ENCODE results near the gene KRT9.
A peak's percentile ranks its signal among the peaks of the same experiment; 100 is the strongest.
"Not testable (repeated sequence)": the region's sequence is repeated elsewhere in the genome, so short reads cannot be mapped to it uniquely, and the experiment has no call there.

Gene KRT9

DNA sequence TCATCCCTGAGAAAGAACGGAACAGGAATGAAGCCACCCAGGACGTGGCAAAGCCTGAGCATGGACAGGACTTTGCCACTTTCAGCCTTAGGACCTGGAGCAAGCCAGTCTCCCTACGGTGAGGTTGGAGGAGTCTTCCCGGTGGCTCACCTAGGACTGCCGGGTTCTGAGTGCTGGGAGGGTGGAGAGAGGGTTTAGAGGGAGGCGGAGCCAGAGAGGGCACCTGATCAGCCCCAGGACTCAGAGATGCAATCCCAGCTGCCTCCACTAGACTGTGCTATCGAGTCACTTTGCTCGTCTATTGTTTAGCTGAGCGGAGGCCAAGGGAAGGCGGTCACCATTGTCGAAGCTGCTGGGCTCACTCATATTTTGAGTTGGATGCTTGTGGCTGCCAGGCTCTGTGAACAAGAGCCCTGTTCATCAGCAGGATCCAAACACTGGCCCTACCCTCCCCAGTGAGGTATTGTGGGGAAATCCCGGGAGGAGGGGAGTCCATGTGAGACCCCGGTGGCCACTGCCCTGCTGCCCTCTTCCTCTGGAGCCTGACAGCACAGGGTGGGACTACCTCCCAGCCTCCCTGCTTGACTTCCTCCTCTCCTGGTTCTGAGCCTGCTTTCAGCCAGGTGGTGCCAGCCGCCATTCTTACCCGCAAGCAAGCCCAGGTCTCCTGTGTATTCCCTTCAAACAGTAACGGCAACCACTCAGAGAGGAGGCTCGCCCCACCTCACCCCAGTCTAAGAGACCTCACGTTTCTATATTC lies 7.8 kb upstream of the KRT9 start:
- peak; percentile 82 for TF ChIP-seq CTCF (IDR thresholded peaks at IDR 0.05)
- peaks cover 3 to 4% of the 10 kb centered on the region in 2 experiments for H3K4me1 ChIP-seq (ENCODE audit: control insufficient read depth in 1 of 2, insufficient read depth in 1 of 2, low read depth in 1 of 2, low read length in 1 of 2)
- no peaks in the 10 kb centered on the region for H3K27me3 ChIP-seq
- H3K9me3 ChIP-seq: no peaks in the 10 kb centered on the region
- H3K4me3 ChIP-seq (ENCODE audit: low read depth in 1 of 2, low read length in 1 of 2): no peak overlapping the region
- no peaks in the 10 kb centered on the region for H3K36me3 ChIP-seq
- H3K27ac ChIP-seq: no peak overlapping the region

DNA sequence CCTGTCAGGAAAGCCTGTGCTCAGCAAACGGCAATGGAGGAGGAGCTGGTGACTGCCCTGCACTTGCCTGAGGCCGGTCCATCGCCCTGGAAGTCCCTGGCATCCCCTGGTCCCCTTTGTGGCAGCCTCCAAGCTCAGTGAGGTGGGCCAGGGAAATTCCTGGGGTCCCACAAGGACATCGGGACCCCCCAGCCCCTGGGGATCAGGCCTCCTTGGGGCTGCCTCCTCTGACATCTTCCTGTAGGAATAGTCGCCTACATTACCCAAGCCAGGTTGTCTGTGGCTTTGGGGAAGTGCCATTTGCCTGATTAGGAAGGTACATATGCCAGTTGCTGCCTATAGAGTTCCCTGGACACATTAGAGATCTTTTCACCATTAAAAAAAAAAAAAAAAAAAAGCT lies 7.1 kb upstream of the KRT9 start:
- H3K27ac ChIP-seq: no peak overlapping the region
- H3K4me1 ChIP-seq (ENCODE audit: control insufficient read depth in 1 of 2, insufficient read depth in 1 of 2, low read depth in 1 of 2, low read length in 1 of 2): peaks cover 3 to 4% of the 10 kb centered on the region in 2 experiments
- no peaks in the 10 kb centered on the region for H3K9me3 ChIP-seq
- TF ChIP-seq CTCF (IDR thresholded peaks at IDR 0.05): no peak
- no peaks in the 10 kb centered on the region for H3K36me3 ChIP-seq
- H3K27me3 ChIP-seq: peaks cover 3% of the 10 kb centered on the region
- no peak overlapping the region for H3K4me3 ChIP-seq (ENCODE audit: low read depth in 1 of 2, low read length in 1 of 2)

DNA sequence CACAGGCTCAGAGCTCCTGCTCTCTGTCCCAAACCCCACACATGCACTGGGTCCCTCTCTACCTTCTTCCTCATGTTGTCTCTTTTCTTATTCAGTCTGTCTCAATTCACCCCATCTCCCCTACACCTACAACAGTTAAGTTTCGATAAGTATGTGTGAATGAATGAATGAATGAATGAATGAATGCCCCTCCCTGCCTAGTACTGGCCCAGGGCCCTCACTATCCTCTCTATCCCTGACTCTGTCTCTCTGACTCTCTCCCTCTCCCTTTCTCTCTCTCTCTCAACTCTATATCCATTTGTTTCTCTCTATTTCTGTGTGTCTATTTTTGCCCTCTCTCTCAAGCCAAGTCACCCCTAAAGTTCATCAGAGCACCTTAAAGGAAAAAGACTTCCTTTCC lies 6.7 kb upstream of the KRT9 start:
- Histone ChIP-seq H3K4me1 (ENCODE audit: control insufficient read depth in 1 of 2, insufficient read depth in 1 of 2, low read depth in 1 of 2, low read length in 1 of 2) (peaks cover 3 to 4% of the 10 kb centered on the region in 2 experiments), H3K27ac (no peak overlapping the region), H3K4me3 (ENCODE audit: low read depth in 1 of 2, low read length in 1 of 2) (no peak overlapping the region), H3K27me3 (peaks cover 7% of the 10 kb centered on the region), H3K9me3 (no peaks in the 10 kb centered on the region), H3K36me3 (no peaks in the 10 kb centered on the region)
- TF ChIP-seq CTCF (IDR thresholded peaks at IDR 0.05): no peak

DNA sequence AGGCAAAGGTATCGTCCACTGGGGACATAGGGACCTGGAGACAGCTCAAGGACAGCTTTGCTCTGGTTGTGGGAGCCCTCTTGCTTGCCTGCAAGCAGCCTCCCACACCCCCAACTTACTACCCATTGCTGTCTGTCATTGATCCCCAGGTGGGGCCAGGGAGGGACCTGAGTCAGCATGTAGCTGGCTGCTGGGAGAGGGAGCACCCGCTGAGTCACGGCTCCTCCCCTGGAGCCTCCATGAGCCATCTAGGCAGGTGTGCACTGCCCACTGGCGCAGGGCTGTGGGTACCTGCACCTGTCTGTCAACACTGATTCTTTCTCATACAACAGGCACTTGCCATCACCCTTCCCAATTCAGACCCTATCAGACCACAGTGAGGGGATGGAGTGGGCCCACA lies 4.9 kb upstream of the KRT9 start:
- H3K36me3 ChIP-seq; H3K9me3 ChIP-seq; H3K4me3 ChIP-seq (ENCODE audit: low read depth in 1 of 2, low read length in 1 of 2); H3K4me1 ChIP-seq (ENCODE audit: control insufficient read depth in 1 of 2, insufficient read depth in 1 of 2, low read depth in 1 of 2, low read length in 1 of 2); H3K27ac ChIP-seq: not testable (repeated sequence)
- peaks cover 25% of the 10 kb centered on the region for H3K27me3 ChIP-seq

DNA sequence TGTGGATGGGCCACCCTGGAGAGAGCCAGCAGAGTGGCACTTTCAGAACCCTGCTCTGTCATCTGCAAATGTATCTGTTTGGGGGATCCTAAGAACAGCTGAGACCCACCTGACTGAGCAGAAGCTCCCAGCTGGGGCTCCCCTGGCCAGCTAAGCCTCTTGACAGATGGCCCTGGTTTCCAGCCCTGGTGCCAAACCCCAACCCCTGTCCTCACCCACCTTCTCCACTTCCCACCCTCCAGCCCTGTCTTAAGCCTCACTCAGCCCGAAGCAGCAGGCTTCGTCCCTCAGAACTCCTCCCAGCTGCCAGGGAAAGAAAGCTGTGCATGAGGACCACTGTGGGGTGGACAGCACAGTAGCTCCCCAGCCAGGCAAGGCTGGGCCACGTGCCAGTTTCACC lies 3.5 kb upstream of the KRT9 start:
- peaks cover 3 to 4% of the 10 kb centered on the region in 2 experiments for H3K4me1 ChIP-seq (ENCODE audit: control insufficient read depth in 1 of 2, insufficient read depth in 1 of 2, low read depth in 1 of 2, low read length in 1 of 2)
- H3K9me3 ChIP-seq: no peaks in the 10 kb centered on the region
- no peaks in the 10 kb centered on the region for H3K36me3 ChIP-seq
- H3K4me3 ChIP-seq (ENCODE audit: low read depth in 1 of 2, low read length in 1 of 2): no peak overlapping the region
- no peak overlapping the region for H3K27ac ChIP-seq
- TF ChIP-seq CTCF (IDR thresholded peaks at IDR 0.05): no peak
- H3K27me3 ChIP-seq: peaks cover 38% of the 10 kb centered on the region

DNA sequence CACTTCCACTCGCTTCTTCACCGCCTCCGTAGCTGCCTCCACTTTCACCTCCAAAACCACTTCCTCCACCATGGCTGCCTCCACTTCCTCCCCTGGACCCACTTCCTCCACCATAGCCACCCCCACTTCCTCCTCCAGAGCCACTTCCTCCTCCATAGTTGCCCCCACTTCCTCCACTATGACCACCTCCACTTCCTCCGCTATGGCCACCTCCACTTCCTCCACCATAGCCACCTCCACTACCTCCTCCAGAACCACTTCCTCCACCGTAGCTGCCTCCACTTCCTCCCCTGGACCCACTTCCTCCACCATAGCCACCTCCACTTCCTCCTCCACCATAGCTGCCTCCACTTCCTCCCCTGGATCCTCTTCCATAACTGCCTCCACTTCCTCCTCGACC lies 4.5 kb downstream of the KRT9 start:
- Histone ChIP-seq H3K27ac (peak overlapping the region; percentile 82), H3K9me3 (peaks cover 14% of the 10 kb centered on the region), H3K27me3 (peaks cover 50% of the 10 kb centered on the region), H3K4me3 (ENCODE audit: low read depth in 1 of 2, low read length in 1 of 2) (no peak overlapping the region), H3K36me3 (no peaks in the 10 kb centered on the region), H3K4me1 (ENCODE audit: control insufficient read depth in 1 of 2, insufficient read depth in 1 of 2, low read depth in 1 of 2, low read length in 1 of 2) (no peaks in the 10 kb centered on the region)
- TF ChIP-seq CTCF (IDR thresholded peaks at IDR 0.05): no peak
